GM18508 (cell line): ENCODE measurements around the gene TTC9.

ENCODE experiments used
- ATAC-seq: cut with Tn5 transposase; IDR thresholded peaks from one replicate; pipeline ENCODE4 v1.9.1; 2021; ENCODE audit warnings: moderate number of reproducible peaks; ENCODE audit not compliant: insufficient read depth, unreplicated experiment

Gene TTC9

GRCh38 chr14:70708717-70709570 is 67.2 kb downstream of the TTC9 start:
- no peak for ATAC-seq

DNA sequence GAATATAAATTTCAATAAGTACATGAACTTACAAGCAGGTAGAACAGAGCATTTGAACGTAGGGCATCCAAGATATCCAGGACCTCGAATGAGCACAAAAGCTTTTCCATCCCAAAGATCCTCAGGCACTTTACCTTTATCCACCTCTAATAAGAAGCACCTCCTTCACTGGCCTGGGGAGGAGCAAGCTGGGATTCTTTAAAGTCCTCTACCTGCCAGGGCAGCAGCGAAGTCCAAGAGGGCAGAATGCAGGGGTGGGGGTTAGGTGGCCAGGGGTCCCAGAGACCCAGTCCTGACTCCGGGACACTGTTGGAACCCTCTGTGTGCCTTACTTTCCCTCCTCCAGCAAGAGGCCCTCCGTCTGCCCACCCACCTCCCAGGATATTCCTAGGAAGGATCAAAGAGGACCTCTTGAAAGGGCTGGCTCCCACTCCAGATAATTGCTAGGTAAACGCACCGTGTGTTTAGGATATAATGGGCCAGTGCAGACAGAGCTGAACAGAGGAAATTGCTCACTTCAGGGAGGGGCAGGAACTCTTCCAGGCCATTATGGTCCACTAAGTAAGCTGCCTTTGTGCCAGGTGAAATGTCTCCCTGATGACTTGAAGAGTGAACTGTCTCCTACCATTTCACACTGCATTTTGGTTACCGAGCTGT is 68.1 kb downstream of the TTC9 start:
- ATAC-seq, result no peak

- no peak for ATAC-seq
These were observed 69.7 kb downstream of the TTC9 start for GRCh38 chr14:70711451-70711850.

DNA sequence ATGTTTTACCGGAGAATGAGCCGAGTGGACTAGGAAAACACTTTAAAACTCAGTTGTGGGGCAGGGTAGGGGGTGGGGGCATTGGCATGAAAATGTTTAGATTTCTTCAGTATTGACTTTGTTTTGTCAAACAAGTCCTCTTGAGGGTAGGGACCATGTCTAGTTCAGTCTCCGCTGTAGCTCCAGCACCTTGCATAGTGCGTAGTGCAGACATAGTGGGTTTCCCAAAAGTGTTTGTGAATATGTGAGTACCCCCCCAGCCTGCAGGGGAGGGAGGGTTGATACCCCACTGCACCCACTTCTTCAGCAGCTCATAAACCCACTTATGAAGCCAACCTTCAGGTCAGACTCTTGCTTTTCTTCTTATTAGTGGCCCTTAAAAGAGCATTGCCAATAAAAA is 71.4 kb downstream of the TTC9 start:
- ATAC-seq, result no peak

GRCh38 chr14:70713511-70713916 is 71.8 kb downstream of the TTC9 start:
- ATAC-seq, result no peak

GRCh38 chr14:70714055-70714550 is 72.4 kb downstream of the TTC9 start:
- ATAC-seq, result no peak

DNA sequence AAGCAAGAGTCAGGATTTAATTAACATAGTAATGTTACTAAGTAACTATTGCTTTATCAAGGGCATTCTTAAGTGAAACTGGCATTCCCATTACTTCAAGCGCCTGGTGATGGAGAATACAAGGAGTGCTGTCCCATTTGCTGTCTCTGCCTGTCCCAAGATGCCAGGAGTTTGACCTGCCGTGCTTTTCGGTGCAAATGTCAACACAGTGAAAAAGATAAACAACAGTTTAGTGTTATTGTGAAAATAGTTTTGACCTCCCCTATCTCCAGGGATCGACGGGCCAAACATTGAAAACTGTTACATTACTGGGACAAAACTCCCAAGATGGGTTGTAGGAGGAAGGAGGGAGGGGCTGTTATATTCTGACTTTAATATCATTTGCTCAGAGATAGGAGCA is 74.8 kb downstream of the TTC9 start:
- ATAC-seq, result no peak

DNA sequence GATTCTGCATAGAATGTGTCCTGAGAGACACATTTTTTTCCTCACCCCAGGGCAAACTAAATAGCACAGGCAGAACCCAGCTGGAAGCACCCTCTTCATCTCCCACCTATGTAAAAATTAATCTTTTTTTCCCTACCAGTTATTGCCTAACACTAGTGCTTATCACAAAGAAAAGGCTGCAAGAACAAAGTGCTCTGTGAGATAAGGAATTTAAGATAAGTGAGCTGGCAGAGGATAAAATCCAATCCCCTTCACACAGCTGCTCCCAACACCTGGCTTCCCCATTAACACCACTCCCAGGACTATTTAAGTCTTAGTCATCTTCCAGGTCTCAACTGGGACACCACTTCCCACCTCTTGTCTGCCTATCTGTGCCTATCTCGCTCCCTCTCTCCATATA is 75.2 kb downstream of the TTC9 start:
- ATAC-seq, result no peak

- no peak for ATAC-seq
These were observed 76.8 kb downstream of the TTC9 start for GRCh38 chr14:70718383-70719118.

- no peak for ATAC-seq
These were observed 79.8 kb downstream of the TTC9 start for GRCh38 chr14:70721542-70721941.

GRCh38 chr14:70722418-70722817 is 80.7 kb downstream of the TTC9 start:
- ATAC-seq, result no peak

- no peak for ATAC-seq
These were observed 81.6 kb downstream of the TTC9 start for GRCh38 chr14:70723276-70723675.

DNA sequence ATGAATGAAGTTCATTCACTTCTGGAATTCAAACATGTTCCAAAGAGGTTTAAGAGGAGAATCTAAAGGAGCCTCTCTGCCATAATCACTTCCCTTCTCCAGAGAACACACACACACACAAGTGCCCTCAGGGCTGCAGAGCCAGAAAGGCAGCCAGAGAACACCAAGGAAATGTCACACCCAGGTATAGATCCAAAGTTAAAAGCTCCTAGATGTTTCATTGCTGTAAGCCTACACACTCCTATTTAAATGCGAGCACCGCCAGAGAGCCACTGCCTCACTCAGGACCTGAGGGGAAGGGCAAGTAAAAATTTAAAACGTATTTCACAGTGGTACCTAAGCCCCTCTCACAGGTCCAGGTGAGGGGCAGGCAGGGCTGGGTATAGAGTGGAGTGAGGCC is 82.4 kb downstream of the TTC9 start:
- ATAC-seq, result no peak

- no peak for ATAC-seq
These were observed 83.2 kb downstream of the TTC9 start for GRCh38 chr14:70724944-70725343.
